Activated CD8-positive, alpha-beta memory T cell treated with anti-CD3 and anti-CD28 coated beads for 24 hours (primary cell): ENCODE data around the gene TUBB3.
A peak's percentile ranks its signal among the peaks of the same experiment; 100 is the strongest.

Source experiments
- DNase-seq: peaks from one replicate; pipeline ENCODE4 v3.0.0-alpha.2; 2020

TUBB3 gene

DNA sequence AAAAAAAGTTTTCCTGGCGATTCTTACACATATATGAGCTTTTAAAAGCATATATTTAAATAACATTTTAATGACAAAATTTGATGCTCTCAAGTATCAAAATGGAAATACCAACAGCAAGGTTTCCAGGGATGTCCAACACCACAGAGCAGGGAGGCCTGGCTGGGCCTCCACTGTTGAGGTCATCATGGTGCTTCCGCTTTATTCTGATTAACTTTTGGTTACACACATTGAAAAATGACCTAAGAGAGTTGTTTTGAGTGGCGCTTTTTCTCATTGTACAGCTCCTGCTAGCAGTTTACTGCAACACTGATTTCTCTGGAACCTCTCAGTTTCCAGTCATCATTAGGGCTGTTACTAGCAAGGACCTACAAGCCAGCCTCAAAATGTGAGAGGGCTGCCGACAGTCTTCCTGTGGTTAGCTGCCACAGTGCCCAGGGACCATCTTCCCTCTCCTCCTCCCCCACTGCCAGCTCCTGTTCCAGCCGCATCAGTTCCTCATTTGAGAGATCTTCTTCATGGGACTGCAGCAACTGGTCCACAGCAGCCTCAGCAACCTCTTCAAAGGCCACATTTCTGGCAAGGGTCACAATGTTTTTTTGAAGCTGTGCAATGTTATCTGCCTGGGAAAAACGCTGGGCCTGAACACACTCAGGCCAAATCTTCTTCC is 46.7 kb downstream of the TUBB3 start:
- no peak for DNase-seq

DNA sequence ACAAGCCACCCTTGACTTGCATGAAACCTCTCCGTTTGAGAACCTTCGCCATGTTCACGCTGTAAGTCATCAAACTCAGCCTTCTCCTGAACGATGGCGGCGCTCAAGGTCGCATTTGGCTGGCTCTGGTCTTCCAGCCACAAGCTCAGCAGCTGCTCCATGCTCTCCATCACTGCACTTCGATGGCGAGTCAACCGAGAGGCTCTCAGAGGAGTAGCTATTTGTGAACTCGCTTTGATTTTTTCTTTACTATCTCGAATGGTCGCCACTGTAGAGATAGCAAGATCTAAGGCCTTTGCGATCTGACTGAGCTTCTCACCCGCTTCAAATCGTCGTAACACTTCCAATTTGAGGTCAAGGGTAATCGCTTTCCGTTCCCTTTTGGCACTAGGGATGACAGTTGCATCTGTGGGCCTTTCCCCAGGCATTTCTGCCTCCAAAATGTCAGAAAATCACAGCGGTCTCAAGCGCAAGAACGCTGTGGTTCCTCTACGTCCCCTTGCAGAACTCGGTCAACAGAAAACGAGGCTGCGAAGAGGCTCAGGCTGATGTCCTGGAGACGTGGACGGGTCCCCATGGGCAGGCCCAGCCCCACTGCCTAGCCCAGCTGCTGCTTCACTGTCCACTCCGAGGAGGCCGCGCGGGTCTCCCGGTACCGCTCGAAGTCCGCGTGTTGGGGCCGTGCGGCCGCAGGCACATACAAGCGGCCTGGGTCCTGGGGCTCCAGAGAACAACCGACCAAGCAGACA is 48.5 kb downstream of the TUBB3 start:
- no peak for DNase-seq

DNA sequence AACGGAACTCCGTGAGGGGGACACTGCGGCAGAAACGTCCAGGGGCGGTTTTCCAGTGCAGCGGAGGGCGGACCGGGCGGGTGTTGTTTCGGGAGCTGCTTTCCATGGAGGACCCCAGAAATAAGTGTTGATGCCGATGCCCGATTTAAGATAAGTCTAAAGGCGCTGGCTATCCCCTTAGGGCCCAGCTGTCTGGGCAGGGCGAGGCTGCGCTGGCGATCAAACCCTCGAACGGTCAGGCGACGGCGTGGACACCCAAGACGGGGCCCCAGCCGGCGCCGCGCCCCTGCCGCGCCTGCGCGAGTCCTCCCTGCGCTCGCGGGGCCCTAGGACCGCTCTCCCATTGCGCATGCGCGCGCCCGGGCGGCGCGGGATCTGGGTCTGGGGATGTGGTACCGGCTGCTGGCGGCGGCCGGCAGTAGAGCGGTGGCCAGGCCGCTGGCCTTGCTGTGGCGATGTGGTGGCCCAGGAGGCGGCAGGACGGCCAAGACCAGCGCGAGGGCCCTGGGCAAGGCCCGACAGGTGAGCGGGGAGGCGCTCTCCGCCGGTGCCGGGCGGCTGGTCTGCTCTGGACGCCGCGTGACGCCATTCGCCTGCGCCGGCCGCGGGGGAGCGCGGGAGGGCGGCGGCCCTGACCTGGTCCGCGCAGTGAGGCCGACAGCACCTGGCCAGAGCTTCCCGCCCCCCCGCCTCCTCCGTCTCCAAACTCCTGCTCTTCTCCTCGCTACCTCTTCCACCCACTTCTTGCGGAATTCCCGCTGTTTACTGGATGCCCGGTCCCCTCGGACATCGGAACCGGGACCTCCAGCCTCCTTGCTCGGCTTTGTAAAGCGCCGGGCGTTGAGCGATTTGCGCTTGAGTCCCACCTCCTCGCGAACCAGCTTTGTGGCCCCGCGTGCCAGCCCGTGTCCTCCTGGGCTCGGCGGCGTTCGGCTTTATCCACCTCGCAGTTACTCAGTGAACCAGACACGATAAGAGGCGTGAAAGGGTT is 49.4 kb downstream of the TUBB3 start:
- peak; percentile 97 for DNase-seq

DNA sequence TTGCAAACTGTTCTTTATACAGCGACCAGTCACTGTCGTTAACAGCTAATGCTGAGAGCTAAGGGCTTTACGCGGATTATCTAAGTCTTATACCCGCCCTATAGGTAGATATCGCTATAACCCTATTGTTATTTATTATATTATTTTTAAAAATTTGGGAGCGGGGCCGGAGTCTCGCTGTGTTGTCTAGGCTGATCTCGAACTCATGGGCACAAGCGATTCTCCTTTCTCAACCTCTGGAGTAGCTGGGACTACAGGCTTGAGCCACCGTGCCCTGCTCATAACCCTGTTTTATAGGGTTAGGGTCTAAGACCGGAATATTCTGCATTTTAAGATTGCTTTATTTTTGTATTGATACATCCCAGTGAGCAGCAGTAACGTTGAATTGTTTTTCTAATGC is 50.1 kb downstream of the TUBB3 start:
- no peak for DNase-seq

DNA sequence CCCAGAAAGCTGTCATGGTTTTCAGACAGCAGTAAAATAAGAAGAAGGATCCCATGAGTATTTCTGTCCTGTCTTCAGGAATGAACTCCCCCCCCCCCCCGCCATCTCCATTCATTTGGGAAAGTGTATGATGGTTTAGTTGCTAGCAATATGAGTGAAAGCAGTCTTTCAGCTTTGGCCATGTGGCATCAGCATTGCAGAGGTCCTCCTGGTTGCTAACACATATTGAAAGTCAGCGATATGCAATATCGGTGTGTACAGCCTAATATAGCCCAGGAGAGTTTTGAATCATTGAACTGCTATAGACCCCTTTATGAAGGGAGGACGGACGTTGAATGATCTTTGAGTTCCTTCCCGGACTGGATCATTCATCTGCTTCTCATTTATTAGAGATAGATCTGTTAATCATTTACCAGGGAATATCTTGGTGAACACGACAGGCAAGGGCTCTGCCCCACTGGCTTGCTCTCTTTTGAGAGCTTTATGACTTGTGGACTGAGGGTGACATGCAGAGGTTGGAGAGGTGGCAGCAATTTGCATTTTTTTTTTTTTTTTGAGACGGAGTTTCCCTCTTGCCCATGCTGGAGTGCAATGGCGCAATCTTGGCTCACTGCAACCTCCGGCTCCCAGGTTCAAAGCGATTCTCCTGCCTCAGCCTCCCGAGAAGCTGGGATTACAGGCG is 50.7 kb downstream of the TUBB3 start:
- DNase-seq, result no peak

DNA sequence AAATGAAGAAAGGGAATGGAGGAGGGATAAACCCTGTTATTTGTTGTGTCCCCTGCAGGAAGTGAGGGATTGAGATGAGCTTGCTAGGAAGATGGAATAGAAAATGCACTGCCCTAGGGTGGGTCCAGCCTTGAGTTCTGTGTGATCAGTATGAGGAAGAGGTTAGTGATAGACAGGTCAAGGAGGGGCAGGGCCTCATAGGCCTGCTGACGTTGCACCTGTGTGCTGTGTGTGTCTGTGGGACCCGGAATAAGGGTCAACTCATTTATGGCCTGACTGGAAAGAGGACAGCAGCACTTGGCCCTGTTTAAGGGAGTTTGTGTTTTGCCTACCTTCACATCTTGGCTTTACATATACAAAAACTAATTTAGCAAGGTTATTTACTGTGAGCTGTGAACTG is 51.7 kb downstream of the TUBB3 start:
- DNase-seq, result no peak

DNA sequence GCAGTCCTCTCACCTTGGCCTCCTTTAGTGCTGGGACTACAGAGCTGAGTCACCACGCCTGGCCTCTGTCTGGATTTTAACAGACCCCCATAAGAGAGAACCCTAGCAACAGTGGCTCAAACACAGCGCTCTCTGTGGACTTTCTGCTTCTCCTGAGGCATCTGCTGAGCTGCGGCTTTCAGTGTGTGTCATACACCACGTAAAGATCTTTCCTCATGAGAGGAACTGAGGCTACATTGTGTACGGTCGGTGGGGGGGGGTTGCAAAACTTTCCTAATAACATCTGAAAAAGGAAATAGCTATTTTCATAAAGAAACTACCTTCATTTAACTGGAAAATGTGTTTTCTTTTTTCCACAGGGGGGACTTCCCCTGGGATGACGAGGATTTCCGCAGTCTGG is 58.3 kb downstream of the TUBB3 start:
- DNase-seq, result no peak

DNA sequence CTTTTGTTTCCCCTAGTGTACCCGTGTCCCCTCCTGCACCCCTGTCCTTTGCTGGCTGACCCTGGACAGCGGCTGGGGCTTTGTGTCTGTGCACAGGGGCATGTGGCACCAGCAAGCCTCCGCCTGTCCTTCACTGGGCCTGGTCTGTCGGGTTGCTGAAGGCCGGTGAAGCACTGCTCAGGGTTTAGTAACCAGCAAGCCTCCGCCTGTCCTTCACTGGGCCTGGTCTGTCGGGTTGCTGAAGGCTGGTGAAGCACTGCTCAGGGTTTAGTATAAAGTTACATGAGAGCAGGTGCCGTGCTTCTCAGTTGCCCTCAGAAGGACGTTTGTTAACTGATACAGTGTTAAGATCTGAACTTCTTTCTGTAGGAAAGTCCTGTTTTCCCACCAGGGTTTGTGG is 59.2 kb downstream of the TUBB3 start:
- DNase-seq, result no peak

DNA sequence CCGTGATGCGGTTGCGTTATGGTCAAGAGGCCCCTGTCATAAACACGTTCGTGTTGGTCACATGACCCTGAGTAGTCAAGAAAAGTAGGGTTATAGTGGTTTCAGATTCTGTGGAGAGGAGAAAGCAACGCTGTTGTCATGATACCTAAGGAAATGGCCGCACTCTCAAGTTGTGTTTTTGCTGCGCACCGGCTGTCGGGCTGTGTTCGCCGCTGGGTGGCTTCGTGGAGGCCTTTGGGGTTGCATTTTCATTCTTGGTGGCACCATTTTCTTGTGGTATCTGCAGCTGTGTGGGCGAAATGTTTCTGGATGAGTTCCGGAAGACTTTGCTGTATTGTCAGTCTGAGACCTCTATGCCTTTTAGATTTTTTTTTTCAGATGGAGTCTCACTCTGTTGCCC is 60.4 kb downstream of the TUBB3 start:
- no peak for DNase-seq

DNA sequence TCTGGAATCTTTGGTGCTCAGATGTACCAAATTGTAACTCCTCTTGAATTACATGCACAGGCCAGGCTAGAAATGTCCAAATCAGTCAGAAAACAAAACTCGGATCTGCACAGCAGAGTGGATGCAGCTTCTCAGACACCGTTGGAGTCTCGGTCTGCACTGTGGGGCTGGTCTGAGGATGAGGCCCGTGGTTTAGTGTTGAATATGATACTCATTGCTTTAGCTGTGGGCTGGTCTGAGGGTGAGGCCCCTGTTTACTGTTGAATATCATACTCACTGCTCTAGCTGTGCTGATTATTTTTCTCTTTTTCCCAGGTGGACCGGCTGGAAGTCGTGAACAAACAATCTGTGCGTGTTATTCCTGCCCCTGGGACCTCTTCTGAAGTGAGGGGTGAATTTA is 61.1 kb downstream of the TUBB3 start:
- no peak for DNase-seq

DNA sequence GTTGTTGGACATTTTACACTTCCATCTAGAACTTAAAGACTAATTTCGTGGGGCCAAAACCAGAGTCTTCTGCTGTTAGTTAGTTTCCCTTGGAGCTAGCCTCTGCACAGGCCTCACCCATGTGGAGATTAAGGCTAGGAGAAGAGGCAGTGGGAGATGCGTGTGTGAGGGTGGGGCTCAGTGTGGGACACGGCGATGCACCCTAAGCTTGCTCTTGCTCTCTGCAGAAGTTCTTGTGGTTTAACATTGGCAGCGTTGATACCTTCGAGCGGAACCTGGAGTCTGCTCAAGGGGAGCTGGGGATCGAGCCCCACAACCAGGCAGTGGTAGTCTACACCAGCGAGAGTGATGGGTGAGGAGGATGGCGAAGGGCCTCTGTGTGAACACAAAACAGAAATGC is 62.1 kb downstream of the TUBB3 start:
- DNase-seq, result no peak
